GM12801 (cell line): ENCODE data around the gene EHF.

ENCODE experiments used
- CTCF ChIP-seq: IDR thresholded peaks from one replicate; pipeline ENCODE4 v1.5.1; 2011; ENCODE audit warnings: control low read depth; ENCODE audit not compliant: insufficient read length; ENCODE audit errors: extremely low read depth

Gene EHF

GRCh38 chr11:34585735-34586487 lies 35.0 kb upstream of the EHF start:
- TF ChIP-seq CTCF, result no peak

GRCh38 chr11:34586488-34587281 lies 34.2 kb upstream of the EHF start:
- TF ChIP-seq CTCF, result no peak

GRCh38 chr11:34587282-34587677 lies 33.6 kb upstream of the EHF start:
- no peak for TF ChIP-seq CTCF

- no peak for TF ChIP-seq CTCF
Observed at GRCh38 chr11:34588023-34588422, 32.9 kb upstream of the EHF start.

- no peak for TF ChIP-seq CTCF
Observed at GRCh38 chr11:34588701-34589100, 32.2 kb upstream of the EHF start.

GRCh38 chr11:34593085-34593484 lies 27.8 kb upstream of the EHF start:
- TF ChIP-seq CTCF, result no peak

GRCh38 chr11:34594603-34595002 lies 26.3 kb upstream of the EHF start:
- TF ChIP-seq CTCF, result no peak
